HL-60 (cell line): ENCODE results near the gene TMOD3.

Experiments used
- DNase-seq, 2 experiments: peaks; one replicate each; pipeline ENCODE4 v3.0.0-alpha.2; 2010 to 2020; ENCODE audit warnings: low read depth in 1 of 2, low spot score in 1 of 2
- H3K27ac ChIP-seq: fragments of 250-450 bp; sonication (Bioruptor Pico); replicated peaks from 2 replicates; pipeline ENCODE4 v1.5.1; 2020; ENCODE audit warnings: mild to moderate bottlenecking, moderate library complexity
- H3K27me3 ChIP-seq: fragments of 250-450 bp; sonication (Bioruptor Pico); 2 replicates; pipeline ENCODE4 v1.5.1; 2021; ENCODE audit warnings: mild to moderate bottlenecking, moderate library complexity; ENCODE audit not compliant: insufficient read depth, poor library complexity, severe bottlenecking
- H3K4me3 ChIP-seq: replicated peaks from 2 replicates; pipeline ENCODE4 v1.5.1; 2011; ENCODE audit warnings: mild to moderate bottlenecking, control low read depth, low read length; ENCODE audit not compliant: insufficient read depth
- CTCF ChIP-seq: IDR thresholded peaks from one replicate; pipeline ENCODE4 v1.5.1; 2011; ENCODE audit warnings: low read length, control low read depth, inconsistent platforms; ENCODE audit not compliant: insufficient read depth
- GABPA ChIP-seq: IDR thresholded peaks from 2 replicates; pipeline ENCODE4 v1.6.1; 2012; ENCODE audit warnings: low read depth
- POLR2AphosphoS5 ChIP-seq: IDR thresholded peaks from 2 replicates; pipeline ENCODE4 v1.6.1; 2012; ENCODE audit warnings: low read depth
- REST ChIP-seq: IDR thresholded peaks from 2 replicates; pipeline ENCODE4 v1.6.1; 2012; ENCODE audit warnings: low read depth; ENCODE audit not compliant: insufficient replicate concordance
- SPI1 ChIP-seq: IDR thresholded peaks from 2 replicates; pipeline ENCODE4 v1.6.1; 2012; ENCODE audit warnings: low read depth, mild to moderate bottlenecking, borderline replicate concordance

The TMOD3 gene

DNA sequence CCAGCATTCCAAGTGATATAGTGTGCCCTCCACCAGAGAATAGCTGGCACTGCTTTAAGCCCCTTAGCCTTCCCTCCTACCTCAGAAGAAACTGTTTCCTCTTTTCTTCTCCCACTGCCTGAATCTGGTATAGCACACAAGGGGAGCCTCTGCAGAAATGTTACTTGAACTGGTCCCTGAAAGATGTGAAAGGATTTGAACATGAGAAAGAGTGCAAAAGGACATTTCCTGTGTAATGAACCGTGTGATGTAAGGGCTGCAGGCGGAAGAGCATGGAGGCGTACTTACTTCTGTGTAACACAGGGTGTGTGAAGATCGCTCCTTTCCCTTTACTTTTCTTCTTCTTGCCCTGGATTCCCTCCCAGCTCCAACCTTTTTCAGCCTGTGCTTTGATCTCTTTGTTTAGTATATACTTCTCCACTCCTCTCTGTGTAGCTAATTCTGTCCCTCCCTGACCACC lies 8.4 kb downstream of the TMOD3 start:
- Histone ChIP-seq H3K27ac (peak overlapping the region; percentile 18; the same call in 1 of the 2 replicates), H3K4me3 (no peak overlapping the region), H3K27me3 (no peaks in the 10 kb centered on the region)
- no peak for TF ChIP-seq CTCF
- no peak for TF ChIP-seq REST
- no peak for TF ChIP-seq POLR2AphosphoS5
- TF ChIP-seq SPI1 = no peak
- peak; percentile 61; the same call in 1 of the 2 replicates for TF ChIP-seq GABPA
- peak in 1 of 2 experiments; percentile 41 for DNase-seq

GRCh38 chr15:51838270-51838669 lies 8.8 kb downstream of the TMOD3 start:
- Histone ChIP-seq H3K27ac (peak overlapping the region; percentile 18; the same call in 1 of the 2 replicates), H3K4me3 (no peak overlapping the region), H3K27me3 (no peaks in the 10 kb centered on the region)
- TF ChIP-seq REST (no peak), POLR2AphosphoS5 (no peak), GABPA (no peak), CTCF (no peak), SPI1 (no peak)
- no peak for DNase-seq

GRCh38 chr15:51840692-51841091 lies 11.2 kb downstream of the TMOD3 start:
- Histone ChIP-seq H3K27me3 (no peaks in the 10 kb centered on the region), H3K27ac (no peak overlapping the region), H3K4me3 (no peak overlapping the region)
- TF ChIP-seq GABPA = no peak
- TF ChIP-seq CTCF = no peak
- TF ChIP-seq SPI1 = peak; percentile 27; the same call in 1 of the 2 replicates
- no peak for TF ChIP-seq REST
- no peak for TF ChIP-seq POLR2AphosphoS5
- DNase-seq = no peak
